ENCODE results near the gene KIF1C. TPM values are rescaled to one million over a fixed set of nuclear protein-coding genes. Genes with fewer than 3 reads are reported as not detected.

The KIF1C gene
- total RNA-seq (2021; ENCODE audit: unreplicated experiment) (121 TPM), Bru-seq, nascent RNA (percentile 69 among the genes with signal in this experiment), BruChase-seq, experiment 1, labeled RNA remaining after a 6-hour chase (percentile 93 among the genes with signal in this experiment), BruChase-seq, experiment 2, labeled RNA remaining after a 2-hour chase (percentile 83 among the genes with signal in this experiment)
- 83.1 and 87.5 TPM in 2 replicates for polyA plus RNA-seq (2012)
- long read RNA-seq, full-length matches to known transcripts = 48 of 147 reads
- long read RNA-seq, partial matches to known transcripts = 73 of 147 reads
- long read RNA-seq, other reads (novel, unspliced or antisense) = 26 of 147 reads

DNA sequence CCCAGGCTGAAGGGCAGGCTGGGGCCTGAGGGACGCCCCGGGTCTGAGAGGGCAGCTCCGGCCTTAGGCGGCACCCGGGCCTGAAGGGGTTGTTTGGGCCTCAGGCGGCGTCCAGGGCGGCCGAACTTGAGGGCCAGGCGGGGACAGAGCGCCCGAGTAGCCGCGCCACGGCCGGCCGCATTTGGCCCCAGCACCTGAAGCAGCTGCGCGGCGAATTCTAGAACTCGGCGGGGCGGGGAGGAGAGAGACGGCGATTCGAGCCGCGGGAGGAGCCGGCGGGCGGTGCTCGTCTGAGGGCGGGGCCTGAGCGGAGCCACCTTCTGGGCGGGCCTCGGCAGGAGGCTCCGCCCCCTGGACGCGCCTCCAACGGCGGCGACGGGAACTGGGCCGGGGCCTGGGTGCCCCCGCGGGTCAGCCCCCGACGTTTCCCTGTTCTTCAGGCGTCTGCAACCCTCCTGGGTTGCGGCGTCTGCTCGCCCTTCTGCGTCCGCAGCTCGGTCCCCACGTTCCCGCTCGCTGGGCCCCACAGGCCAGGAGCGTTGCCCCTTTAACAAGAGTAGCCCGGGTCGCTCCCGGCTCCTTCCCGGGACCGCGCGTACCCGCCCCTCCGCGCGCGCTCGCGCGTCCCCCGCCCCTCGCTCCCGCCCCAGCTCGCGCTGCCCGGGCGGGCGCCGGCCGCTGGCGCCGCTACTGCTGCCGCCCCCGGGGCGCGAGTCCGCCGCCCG lies at the start of gene KIF1C, which contains the start of gene INCA1:
Gene KIF1C (plus strand): TSS at position 649 of the 725 bp plus-strand sequence. CDS start 2,297 bp downstream, outside the sequence.
Gene INCA1 (minus strand): TSS at position 221 of the 725 bp plus-strand sequence. CDS start 3,085 bp downstream, outside the sequence.
- DNase-seq (ENCODE audit: low read depth, low spot score) (peak; percentile 72), ATAC-seq (peak; percentile 89)
- Histone ChIP-seq H3K4me1 (ENCODE audit: control insufficient read depth in 1 of 2, insufficient read depth in 2 of 2, low read length in 2 of 2) (peaks cover 16 to 27% of the 10 kb centered on the region in 2 experiments), H3K27me3 (ENCODE audit: insufficient read depth, low read length) (no peaks in the 10 kb centered on the region), H2AFZ (ENCODE audit: low read depth, low read length, poor library complexity, severe bottlenecking) (no peak within 1 kb of the TSS), H3K79me2 (ENCODE audit: insufficient read depth, low read length) (peaks cover 34% of the 10 kb centered on the region), H3K9me2 (ENCODE audit: insufficient read depth) (no peaks in the 10 kb centered on the region), H3K36me3 (ENCODE audit: control insufficient read depth in 1 of 2, insufficient read depth in 2 of 2, low read length in 2 of 2) (peaks cover 12 to 13% of the 10 kb centered on the region in 2 experiments), H3K4me3 (replicated peaks in 1 of 2; ENCODE audit: low read depth in 1 of 2, low read length in 2 of 2) (peak within 1 kb of the TSS; percentile 92 to 95), H4K20me1 (ENCODE audit: insufficient read depth) (no peaks in the 10 kb centered on the region), H3K27ac (ENCODE audit: low read depth, low read length) (peak within 1 kb of the TSS; percentile 93), H3K9ac (ENCODE audit: low read length) (peak within 1 kb of the TSS; percentile 90), H3K9me3 (ENCODE audit: control insufficient read depth in 1 of 2, insufficient read depth in 1 of 2, low read depth in 1 of 2, low read length in 2 of 2) (no peaks in the 10 kb centered on the region), H3K4me2 (ENCODE audit: low read length) (peak within 1 kb of the TSS; percentile 99)
- ChIA-PET POLR2A (interaction anchor here (2.4 kb wide), 1 partner anchor 11 kb away, joined by 16 read pairs; the partner anchor contains the start of gene CAMTA2), CTCF (no interaction called here), RAD21 (ENCODE audit: low non-redundant PET in 1 of 2, low total read pairs in 2 of 2, uncharacterized antibody in 2 of 2, unreplicated experiment in 2 of 2) (interaction anchor here in 1 of 2 experiments (0.6 kb wide), 1 partner anchor 24 kb away, joined by 4 read pairs; no protein-coding TSS in a partner anchor)
- intact Hi-C loops (cut with micrococcal nuclease) = no loop called here
- BruUV-seq (replicated peaks) = no TSS peak
- TF ChIP-seq POLR2AphosphoS5 (IDR thresholded peaks at IDR 0.05; ENCODE audit: low read depth, low read length) (peak; percentile 85), SIN3A (IDR thresholded peaks at IDR 0.05; ENCODE audit: low read depth) (peak; percentile 12; the same call in 1 of the 2 replicates), SRF (IDR thresholded peaks at IDR 0.05; ENCODE audit: low read depth) (no peak), ZFX (IDR thresholded peaks at IDR 0.05) (peak; percentile 62; the same call in 1 of the 2 replicates), SP1 (IDR thresholded peaks at IDR 0.05; ENCODE audit: low read depth) (peak; percentile 80)
- TF ChIP-seq, protein P1, sequence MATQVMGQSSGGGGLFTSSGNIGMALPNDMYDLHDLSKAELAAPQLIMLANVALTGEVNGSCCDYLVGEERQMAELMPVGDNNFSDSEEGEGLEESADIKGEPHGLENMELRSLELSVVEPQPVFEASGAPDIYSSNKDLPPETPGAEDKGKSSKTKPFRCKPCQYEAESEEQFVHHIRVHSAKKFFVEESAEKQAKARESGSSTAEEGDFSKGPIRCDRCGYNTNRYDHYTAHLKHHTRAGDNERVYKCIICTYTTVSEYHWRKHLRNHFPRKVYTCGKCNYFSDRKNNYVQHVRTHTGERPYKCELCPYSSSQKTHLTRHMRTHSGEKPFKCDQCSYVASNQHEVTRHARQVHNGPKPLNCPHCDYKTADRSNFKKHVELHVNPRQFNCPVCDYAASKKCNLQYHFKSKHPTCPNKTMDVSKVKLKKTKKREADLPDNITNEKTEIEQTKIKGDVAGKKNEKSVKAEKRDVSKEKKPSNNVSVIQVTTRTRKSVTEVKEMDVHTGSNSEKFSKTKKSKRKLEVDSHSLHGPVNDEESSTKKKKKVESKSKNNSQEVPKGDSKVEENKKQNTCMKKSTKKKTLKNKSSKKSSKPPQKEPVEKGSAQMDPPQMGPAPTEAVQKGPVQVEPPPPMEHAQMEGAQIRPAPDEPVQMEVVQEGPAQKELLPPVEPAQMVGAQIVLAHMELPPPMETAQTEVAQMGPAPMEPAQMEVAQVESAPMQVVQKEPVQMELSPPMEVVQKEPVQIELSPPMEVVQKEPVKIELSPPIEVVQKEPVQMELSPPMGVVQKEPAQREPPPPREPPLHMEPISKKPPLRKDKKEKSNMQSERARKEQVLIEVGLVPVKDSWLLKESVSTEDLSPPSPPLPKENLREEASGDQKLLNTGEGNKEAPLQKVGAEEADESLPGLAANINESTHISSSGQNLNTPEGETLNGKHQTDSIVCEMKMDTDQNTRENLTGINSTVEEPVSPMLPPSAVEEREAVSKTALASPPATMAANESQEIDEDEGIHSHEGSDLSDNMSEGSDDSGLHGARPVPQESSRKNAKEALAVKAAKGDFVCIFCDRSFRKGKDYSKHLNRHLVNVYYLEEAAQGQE (IDR thresholded peaks at IDR 0.05; ENCODE audit: low read depth) = no peak
- TF ChIP-seq, protein P2, sequence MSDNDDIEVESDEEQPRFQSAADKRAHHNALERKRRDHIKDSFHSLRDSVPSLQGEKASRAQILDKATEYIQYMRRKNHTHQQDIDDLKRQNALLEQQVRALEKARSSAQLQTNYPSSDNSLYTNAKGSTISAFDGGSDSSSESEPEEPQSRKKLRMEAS (IDR thresholded peaks at IDR 0.05) = peak; percentile 36; the same call in 1 of the 2 replicates
